ENCODE data around the gene ANKRD11.

ANKRD11 gene

GRCh38 chr16:89519881-89520280, 29.5 kb upstream of the ANKRD11 start:
- no peak overlapping the region for H2BK5ac ChIP-seq (ENCODE audit: low read length)
- no peak overlapping the region for H3K27ac ChIP-seq (replicated peaks; ENCODE audit: low read length)
- H2BK12ac ChIP-seq (ENCODE audit: low read length): peak overlapping the region; percentile 22
- peak overlapping the region; percentile 82 for H4K8ac ChIP-seq (ENCODE audit: low read depth, low read length)
- H3K36me3 ChIP-seq (replicated peaks in 1 of 2; ENCODE audit: control insufficient read depth in 2 of 2, insufficient read depth in 2 of 2, low read length in 2 of 2): peaks cover 52 to 93% of the 10 kb centered on the region in 2 donors
- H3K4me2 ChIP-seq (ENCODE audit: insufficient read depth, low read length, poor library complexity, severe bottlenecking): no peak overlapping the region
- H3K14ac ChIP-seq (ENCODE audit: low read length): peak overlapping the region; percentile 82
- peak overlapping the region in 1 of 2 donors; percentile 59 for H3K4me3 ChIP-seq (ENCODE audit: low read length in 2 of 2)
- no peak for DNase-seq (ENCODE audit: low spot score)
- peaks cover 0 to 11% of the 10 kb centered on the region in 2 donors for H3K9me3 ChIP-seq (replicated peaks in 1 of 2; ENCODE audit: control insufficient read depth in 2 of 2, insufficient read depth in 1 of 2, low read depth in 1 of 2, low read length in 2 of 2)
- peaks cover 17% of the 10 kb centered on the region for H3K79me1 ChIP-seq (ENCODE audit: low read depth, low read length)
- H2AK5ac ChIP-seq (ENCODE audit: low read depth, low read length): no peak overlapping the region
- peak overlapping the region; percentile 44 for H3K9ac ChIP-seq (ENCODE audit: low read depth, low read length, poor library complexity)
- H3K18ac ChIP-seq (ENCODE audit: low read length): no peak overlapping the region
- WGBS, 2 donors (ENCODE audit: extremely low coverage in 2 of 2, insufficient read length in 2 of 2, insufficient replicate concordance in 1 of 2): no CpG with 5 or more reads among the region's 15 CpGs
- no peak overlapping the region for H3K4ac ChIP-seq (ENCODE audit: low read length)
- H2BK120ac ChIP-seq (ENCODE audit: low read depth, low read length): no peak overlapping the region
- H3K27me3 ChIP-seq (ENCODE audit: control insufficient read depth in 3 of 3, insufficient read depth in 3 of 3, low read depth in 1 of 3, low read length in 3 of 3): no peaks in the 10 kb centered on the region
- H2BK15ac ChIP-seq (ENCODE audit: low read length): no peak overlapping the region
- H3K4me1 ChIP-seq (ENCODE audit: control insufficient read depth in 2 of 2, insufficient read depth in 1 of 2, low read depth in 1 of 2, low read length in 2 of 2): peaks cover 0 to 14% of the 10 kb centered on the region in 2 donors
- H4K91ac ChIP-seq (ENCODE audit: low read depth, low read length, poor library complexity): no peak overlapping the region
- H3K23ac ChIP-seq (ENCODE audit: low read depth, low read length, poor library complexity): peak overlapping the region; percentile 73
- no peak overlapping the region for H2AFZ ChIP-seq (ENCODE audit: low read length)

- Histone ChIP-seq H3K27me3 (ENCODE audit: control insufficient read depth in 3 of 3, insufficient read depth in 3 of 3, low read depth in 1 of 3, low read length in 3 of 3) (no peaks in the 10 kb centered on the region), H4K8ac (ENCODE audit: low read depth, low read length) (no peak overlapping the region), H2AFZ (ENCODE audit: low read length) (no peak overlapping the region), H3K4ac (ENCODE audit: low read length) (no peak overlapping the region), H2BK12ac (ENCODE audit: low read length) (no peak overlapping the region), H2BK5ac (ENCODE audit: low read length) (peak overlapping the region; percentile 57), H3K9me3 (replicated peaks in 1 of 2; ENCODE audit: control insufficient read depth in 2 of 2, insufficient read depth in 1 of 2, low read depth in 1 of 2, low read length in 2 of 2) (peaks cover 0 to 11% of the 10 kb centered on the region in 2 donors), H3K23ac (ENCODE audit: low read depth, low read length, poor library complexity) (no peak overlapping the region), H3K18ac (ENCODE audit: low read length) (no peak overlapping the region), H3K27ac (replicated peaks; ENCODE audit: low read length) (no peak overlapping the region), H3K4me1 (ENCODE audit: control insufficient read depth in 2 of 2, insufficient read depth in 1 of 2, low read depth in 1 of 2, low read length in 2 of 2) (peaks cover 0 to 14% of the 10 kb centered on the region in 2 donors), H3K36me3 (replicated peaks in 1 of 2; ENCODE audit: control insufficient read depth in 2 of 2, insufficient read depth in 2 of 2, low read length in 2 of 2) (peaks cover 41 to 88% of the 10 kb centered on the region in 2 donors), H3K4me2 (ENCODE audit: insufficient read depth, low read length, poor library complexity, severe bottlenecking) (no peak overlapping the region), H2AK5ac (ENCODE audit: low read depth, low read length) (no peak overlapping the region), H3K9ac (ENCODE audit: low read depth, low read length, poor library complexity) (peak overlapping the region; percentile 37), H2BK15ac (ENCODE audit: low read length) (no peak overlapping the region), H3K4me3 (ENCODE audit: low read length in 2 of 2) (no peak overlapping the region), H2BK120ac (ENCODE audit: low read depth, low read length) (no peak overlapping the region), H3K14ac (ENCODE audit: low read length) (no peak overlapping the region), H3K79me1 (ENCODE audit: low read depth, low read length) (peaks cover 14% of the 10 kb centered on the region), H4K91ac (ENCODE audit: low read depth, low read length, poor library complexity) (no peak overlapping the region)
- no peak for DNase-seq (ENCODE audit: low spot score)
- no CpG with 5 or more reads among the region's 9 CpGs for WGBS, 2 donors (ENCODE audit: extremely low coverage in 2 of 2, insufficient read length in 2 of 2, insufficient replicate concordance in 1 of 2)
Measured at GRCh38 chr16:89517128-89517527, 26.8 kb upstream of the ANKRD11 start.

GRCh38 chr16:89512453-89512852, 22.1 kb upstream of the ANKRD11 start:
- no peak overlapping the region for H3K27ac ChIP-seq (replicated peaks; ENCODE audit: low read length)
- peaks cover 31 to 62% of the 10 kb centered on the region in 2 donors for H3K36me3 ChIP-seq (replicated peaks in 1 of 2; ENCODE audit: control insufficient read depth in 2 of 2, insufficient read depth in 2 of 2, low read length in 2 of 2)
- H2AK5ac ChIP-seq (ENCODE audit: low read depth, low read length): no peak overlapping the region
- no peak overlapping the region for H4K8ac ChIP-seq (ENCODE audit: low read depth, low read length)
- H3K4ac ChIP-seq (ENCODE audit: low read length): no peak overlapping the region
- H3K79me1 ChIP-seq (ENCODE audit: low read depth, low read length): peaks cover 15% of the 10 kb centered on the region
- H2AFZ ChIP-seq (ENCODE audit: low read length): no peak overlapping the region
- no peak overlapping the region for H3K18ac ChIP-seq (ENCODE audit: low read length)
- H2BK12ac ChIP-seq (ENCODE audit: low read length): no peak overlapping the region
- no peak overlapping the region for H2BK15ac ChIP-seq (ENCODE audit: low read length)
- no peak overlapping the region for H4K91ac ChIP-seq (ENCODE audit: low read depth, low read length, poor library complexity)
- no peaks in the 10 kb centered on the region for H3K9me3 ChIP-seq (replicated peaks in 1 of 2; ENCODE audit: control insufficient read depth in 2 of 2, insufficient read depth in 1 of 2, low read depth in 1 of 2, low read length in 2 of 2)
- no peak overlapping the region for H3K9ac ChIP-seq (ENCODE audit: low read depth, low read length, poor library complexity)
- no peak overlapping the region for H3K4me2 ChIP-seq (ENCODE audit: insufficient read depth, low read length, poor library complexity, severe bottlenecking)
- no peak overlapping the region for H3K23ac ChIP-seq (ENCODE audit: low read depth, low read length, poor library complexity)
- no peak overlapping the region for H2BK5ac ChIP-seq (ENCODE audit: low read length)
- H3K27me3 ChIP-seq (ENCODE audit: control insufficient read depth in 3 of 3, insufficient read depth in 3 of 3, low read depth in 1 of 3, low read length in 3 of 3): no peaks in the 10 kb centered on the region
- H3K4me3 ChIP-seq (ENCODE audit: low read length in 2 of 2): no peak overlapping the region
- DNase-seq (ENCODE audit: low spot score): no peak
- WGBS, 2 donors (ENCODE audit: extremely low coverage in 2 of 2, insufficient read length in 2 of 2, insufficient replicate concordance in 1 of 2): 100% methylated on average over 1 of the region's 9 CpGs; no CpG with 5 or more reads in 1 of the 2 donors
- H2BK120ac ChIP-seq (ENCODE audit: low read depth, low read length): no peak overlapping the region
- no peak overlapping the region for H3K14ac ChIP-seq (ENCODE audit: low read length)
- peaks cover 2 to 5% of the 10 kb centered on the region in 2 donors for H3K4me1 ChIP-seq (ENCODE audit: control insufficient read depth in 2 of 2, insufficient read depth in 1 of 2, low read depth in 1 of 2, low read length in 2 of 2)

- peaks cover 24 to 57% of the 10 kb centered on the region in 2 donors for H3K36me3 ChIP-seq (replicated peaks in 1 of 2; ENCODE audit: control insufficient read depth in 2 of 2, insufficient read depth in 2 of 2, low read length in 2 of 2)
Measured at GRCh38 chr16:89511374-89511773, 21.0 kb upstream of the ANKRD11 start.

More at GRCh38 chr16:89511374-89511773, 21.0 kb upstream of the ANKRD11 start:
- Histone ChIP-seq H3K14ac (ENCODE audit: low read length) (no peak overlapping the region), H3K27ac (replicated peaks; ENCODE audit: low read length) (no peak overlapping the region), H3K27me3 (ENCODE audit: control insufficient read depth in 3 of 3, insufficient read depth in 3 of 3, low read depth in 1 of 3, low read length in 3 of 3) (no peaks in the 10 kb centered on the region), H4K91ac (ENCODE audit: low read depth, low read length, poor library complexity) (no peak overlapping the region), H2AFZ (ENCODE audit: low read length) (no peak overlapping the region), H2BK15ac (ENCODE audit: low read length) (no peak overlapping the region), H3K4me3 (ENCODE audit: low read length in 2 of 2) (no peak overlapping the region), H3K4me1 (ENCODE audit: control insufficient read depth in 2 of 2, insufficient read depth in 1 of 2, low read depth in 1 of 2, low read length in 2 of 2) (peaks cover 3 to 4% of the 10 kb centered on the region in 2 donors), H3K79me1 (ENCODE audit: low read depth, low read length) (peaks cover 10% of the 10 kb centered on the region), H2BK5ac (ENCODE audit: low read length) (no peak overlapping the region), H3K4me2 (ENCODE audit: insufficient read depth, low read length, poor library complexity, severe bottlenecking) (no peak overlapping the region), H3K9ac (ENCODE audit: low read depth, low read length, poor library complexity) (no peak overlapping the region), H3K23ac (ENCODE audit: low read depth, low read length, poor library complexity) (no peak overlapping the region), H2AK5ac (ENCODE audit: low read depth, low read length) (no peak overlapping the region), H3K18ac (ENCODE audit: low read length) (no peak overlapping the region), H2BK120ac (ENCODE audit: low read depth, low read length) (no peak overlapping the region), H3K9me3 (replicated peaks in 1 of 2; ENCODE audit: control insufficient read depth in 2 of 2, insufficient read depth in 1 of 2, low read depth in 1 of 2, low read length in 2 of 2) (no peaks in the 10 kb centered on the region), H2BK12ac (ENCODE audit: low read length) (no peak overlapping the region), H4K8ac (ENCODE audit: low read depth, low read length) (no peak overlapping the region), H3K4ac (ENCODE audit: low read length) (no peak overlapping the region)
- WGBS, 2 donors (ENCODE audit: extremely low coverage in 2 of 2, insufficient read length in 2 of 2, insufficient replicate concordance in 1 of 2): no CpG with 5 or more reads among the region's 8 CpGs
- DNase-seq (ENCODE audit: low spot score): no peak
